Suprapubic skin (tissue), 4 donors: ENCODE results near the gene VPS36. TPM values are rescaled to one million over a fixed set of nuclear protein-coding genes. Genes with fewer than 3 reads are reported as not detected.
"Not testable (repeated sequence)": the region's sequence is repeated elsewhere in the genome, so short reads cannot be mapped to it uniquely, and the experiment has no call there.

ENCODE experiments used
- DNase-seq, 2 donors: peaks; one replicate each; pipeline ENCODE4 v3.0.0-alpha.2; 2019; ENCODE audit warnings: low spot score in 2 of 2
- H3K27ac ChIP-seq: fragments of 200-600 bp; sonication (generic); one replicate; pipeline ENCODE4 v1.5.1; 2019
- H3K27me3 ChIP-seq: fragments of 200-600 bp; sonication (generic); one replicate; pipeline ENCODE4 v1.5.1; 2019
- H3K36me3 ChIP-seq: fragments of 200-600 bp; sonication (generic); one replicate; pipeline ENCODE4 v1.5.1; 2019
- H3K4me1 ChIP-seq: fragments of 200-600 bp; sonication (generic); one replicate; pipeline ENCODE4 v1.5.1; 2019
- H3K4me3 ChIP-seq: fragments of 200-600 bp; sonication (generic); one replicate; pipeline ENCODE4 v1.5.1; 2019; ENCODE audit warnings: mild to moderate bottlenecking
- H3K9me3 ChIP-seq: fragments of 200-600 bp; sonication (generic); one replicate; pipeline ENCODE4 v1.5.1; 2019
- EP300 ChIP-seq: sonication (generic); formaldehyde crosslinking; IDR thresholded peaks from one replicate; pipeline ENCODE4 v1.6.1; 2017; ENCODE audit warnings: antibody characterized with exemption
- POLR2A ChIP-seq, 2 donors: fragments of 450-650 bp; IDR thresholded peaks; one replicate each; pipeline ENCODE4 v1.6.1; 2017; ENCODE audit warnings: antibody characterized with exemption in 2 of 2, mild to moderate bottlenecking in 2 of 2, moderate library complexity in 2 of 2
- POLR2AphosphoS5 ChIP-seq, 3 donors: sonication (generic); formaldehyde crosslinking; IDR thresholded peaks; one replicate each; pipeline ENCODE4 v1.6.1; 2017; ENCODE audit warnings: antibody characterized with exemption in 3 of 3
- WGBS: methylation state at CpG from one replicate; pipeline ENCODE4 v1.1.5; 2018; 5-methylcytosine and 5-hydroxymethylcytosine counted together
- total RNA-seq, 4 donors: library from RNA; depleted of rRNA; stranded (reverse); fragments of >200 nt; gene quantifications; one replicate each; pipeline ENCODE4 v1.1.0, GENCODE V29; 2016
- TF ChIP-seq, protein P1 (sequence below), 2 donors: fragments of 200-600 bp in 1 of 2; fragments of 450-650 bp in 1 of 2; sonication (generic) in 1 of 2; IDR thresholded peaks; one replicate each; pipeline ENCODE4 v1.5.1; 2016 to 2019; ENCODE audit warnings: antibody characterized with exemption in 2 of 2, mild to moderate bottlenecking in 1 of 2, moderate library complexity in 1 of 2

The VPS36 gene
- total RNA-seq, 4 donors from 2014 or later = 86.0 to 331 (median 95.2) TPM

DNA sequence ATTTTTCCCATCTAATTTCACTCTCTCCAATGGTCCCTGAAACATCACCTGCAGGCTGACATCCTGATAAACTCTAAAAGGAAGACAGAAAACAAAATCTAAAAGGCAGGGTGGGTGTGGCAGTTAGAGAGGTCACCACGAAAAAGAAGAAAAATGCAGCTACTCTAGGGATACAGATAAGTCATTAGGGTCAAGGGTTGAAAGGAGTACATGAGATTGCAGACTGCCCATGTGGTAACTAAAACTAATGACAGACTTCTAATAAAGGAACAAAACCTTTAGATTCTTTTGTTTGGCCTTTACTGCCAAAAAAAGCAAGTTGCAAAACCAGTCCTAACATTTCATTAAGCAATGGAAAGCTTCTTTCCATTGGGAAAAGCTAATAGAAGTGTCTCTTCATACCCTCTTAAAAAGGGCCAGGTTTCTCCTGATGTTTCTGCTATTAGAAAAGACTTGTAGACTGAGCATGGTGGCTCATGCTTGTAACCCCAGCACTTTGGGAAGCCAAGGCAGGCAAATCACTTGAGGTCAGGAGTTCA lies 75.5 kb downstream of the VPS36 start:
- TF ChIP-seq POLR2A (IDR thresholded peaks at IDR 0.05) (no peak), POLR2AphosphoS5 (IDR thresholded peaks at IDR 0.05) (no peak), EP300 (no peak)
- TF ChIP-seq, protein P1, sequence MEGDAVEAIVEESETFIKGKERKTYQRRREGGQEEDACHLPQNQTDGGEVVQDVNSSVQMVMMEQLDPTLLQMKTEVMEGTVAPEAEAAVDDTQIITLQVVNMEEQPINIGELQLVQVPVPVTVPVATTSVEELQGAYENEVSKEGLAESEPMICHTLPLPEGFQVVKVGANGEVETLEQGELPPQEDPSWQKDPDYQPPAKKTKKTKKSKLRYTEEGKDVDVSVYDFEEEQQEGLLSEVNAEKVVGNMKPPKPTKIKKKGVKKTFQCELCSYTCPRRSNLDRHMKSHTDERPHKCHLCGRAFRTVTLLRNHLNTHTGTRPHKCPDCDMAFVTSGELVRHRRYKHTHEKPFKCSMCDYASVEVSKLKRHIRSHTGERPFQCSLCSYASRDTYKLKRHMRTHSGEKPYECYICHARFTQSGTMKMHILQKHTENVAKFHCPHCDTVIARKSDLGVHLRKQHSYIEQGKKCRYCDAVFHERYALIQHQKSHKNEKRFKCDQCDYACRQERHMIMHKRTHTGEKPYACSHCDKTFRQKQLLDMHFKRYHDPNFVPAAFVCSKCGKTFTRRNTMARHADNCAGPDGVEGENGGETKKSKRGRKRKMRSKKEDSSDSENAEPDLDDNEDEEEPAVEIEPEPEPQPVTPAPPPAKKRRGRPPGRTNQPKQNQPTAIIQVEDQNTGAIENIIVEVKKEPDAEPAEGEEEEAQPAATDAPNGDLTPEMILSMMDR (IDR thresholded peaks at IDR 0.05) = no peak
- no peaks in the 10 kb centered on the region for H3K9me3 ChIP-seq
- no peaks in the 10 kb centered on the region for H3K4me1 ChIP-seq
- H3K4me3 ChIP-seq = no peak overlapping the region
- DNase-seq = no peak
- H3K36me3 ChIP-seq = peaks cover 10% of the 10 kb centered on the region
- no peak overlapping the region for H3K27ac ChIP-seq
- H3K27me3 ChIP-seq = no peaks in the 10 kb centered on the region
- 41% methylated on average over 1 of the region's 1 CpG for WGBS

DNA sequence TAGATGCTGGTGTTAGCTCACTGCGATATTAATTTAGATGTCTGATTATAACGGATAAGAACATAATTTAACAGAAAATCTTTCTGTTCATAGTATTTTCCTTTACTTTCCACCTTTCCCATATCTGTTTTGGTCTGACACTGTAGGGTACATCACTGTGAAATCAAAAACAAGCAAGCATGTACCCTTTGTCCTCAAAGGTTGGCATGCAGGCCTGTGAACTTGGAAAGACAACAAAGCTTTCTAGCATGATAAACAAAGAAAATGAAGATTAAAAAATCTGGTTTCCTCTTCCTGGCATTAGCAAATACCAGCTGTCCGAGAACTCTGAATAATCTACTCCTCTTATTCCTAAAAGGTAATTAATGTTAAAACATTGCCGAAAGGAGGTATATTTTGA lies 76.0 kb downstream of the VPS36 start:
- Histone ChIP-seq H3K4me3 (no peak overlapping the region), H3K27ac (no peak overlapping the region), H3K27me3 (no peaks in the 10 kb centered on the region), H3K4me1 (no peaks in the 10 kb centered on the region), H3K36me3 (peaks cover 10% of the 10 kb centered on the region), H3K9me3 (no peaks in the 10 kb centered on the region)
- no peak for TF ChIP-seq EP300
- TF ChIP-seq, protein P1 (IDR thresholded peaks at IDR 0.05) = no peak
- TF ChIP-seq POLR2A (IDR thresholded peaks at IDR 0.05) = no peak
- no peak for TF ChIP-seq POLR2AphosphoS5 (IDR thresholded peaks at IDR 0.05)
- DNase-seq = no peak
- WGBS = 85% methylated on average over 4 of the region's 4 CpGs

DNA sequence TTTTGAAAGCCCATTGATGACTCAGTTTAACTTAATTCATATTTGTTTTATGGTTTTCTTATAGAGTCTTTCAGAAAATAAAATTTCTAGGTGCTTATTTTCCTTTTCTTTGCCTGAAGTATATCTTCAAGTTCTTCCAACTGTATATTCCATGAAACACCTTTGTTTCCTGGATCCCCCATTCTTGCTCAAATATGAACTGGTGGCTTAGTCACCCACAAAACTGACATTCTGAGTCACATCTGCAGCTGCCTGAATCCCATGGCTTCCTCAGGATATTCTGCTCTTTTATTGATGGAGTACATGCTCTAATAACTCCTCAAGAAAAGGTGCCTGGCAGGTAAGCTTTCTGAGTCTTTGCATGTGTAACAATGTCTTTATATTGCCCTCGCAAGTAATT lies 77.2 kb downstream of the VPS36 start:
- not testable (repeated sequence) for H3K4me1 ChIP-seq, H3K36me3 ChIP-seq, DNase-seq, H3K27me3 ChIP-seq, H3K27ac ChIP-seq, H3K4me3 ChIP-seq, H3K9me3 ChIP-seq
- WGBS = 92% methylated on average over 1 of the region's 1 CpG

DNA sequence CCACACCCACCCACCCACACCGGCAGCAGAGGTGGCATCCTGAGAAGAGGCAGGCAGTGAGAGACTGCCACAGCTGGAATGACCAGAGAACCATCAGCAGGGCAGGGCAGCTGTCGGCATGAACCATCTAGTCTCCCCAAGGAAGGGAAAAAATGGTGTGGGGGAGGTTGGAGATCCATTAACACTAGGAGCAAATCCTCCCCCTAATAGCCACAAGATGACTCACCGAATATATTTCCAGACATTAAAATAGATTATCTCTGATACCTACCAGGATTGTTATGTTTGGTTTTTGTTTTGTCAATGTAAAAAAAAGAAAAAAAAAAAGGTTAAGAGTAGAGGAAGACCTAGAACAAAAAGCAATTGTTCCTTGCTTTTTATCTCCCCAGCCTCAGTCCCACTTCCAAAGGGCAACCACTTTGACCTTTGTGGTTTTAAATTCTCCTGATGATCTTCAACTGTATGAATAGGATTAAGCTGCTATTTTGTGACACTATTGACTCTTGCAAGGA lies 78.6 kb downstream of the VPS36 start:
- Histone ChIP-seq H3K4me3 (no peak overlapping the region), H3K27me3 (no peaks in the 10 kb centered on the region), H3K36me3 (no peaks in the 10 kb centered on the region), H3K27ac (no peak overlapping the region), H3K9me3 (no peaks in the 10 kb centered on the region), H3K4me1 (no peaks in the 10 kb centered on the region)
- TF ChIP-seq POLR2AphosphoS5 (IDR thresholded peaks at IDR 0.05) (no peak), POLR2A (IDR thresholded peaks at IDR 0.05) (no peak), EP300 (no peak)
- TF ChIP-seq, protein P1 (IDR thresholded peaks at IDR 0.05) = no peak
- DNase-seq = no peak
- 40% methylated on average over 3 of the region's 3 CpGs for WGBS

DNA sequence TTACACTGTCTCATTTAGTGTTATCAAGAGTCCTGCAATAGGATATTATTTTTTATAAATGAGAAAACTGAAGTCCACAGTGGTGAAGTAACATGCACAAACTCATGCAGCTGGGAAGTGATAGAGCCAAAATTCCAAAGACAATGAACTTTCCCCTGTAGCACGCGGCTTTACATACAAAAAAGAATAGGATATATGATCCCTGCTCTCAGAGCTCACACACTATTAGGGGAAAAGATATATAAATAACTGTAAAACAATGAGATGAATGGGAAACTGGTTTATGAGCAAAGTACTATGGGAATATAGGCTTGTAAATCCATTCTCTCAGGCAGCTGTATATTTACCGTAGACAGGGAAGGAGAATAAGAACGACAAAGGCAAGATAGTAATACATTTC lies 84.1 kb downstream of the VPS36 start:
- Histone ChIP-seq H3K27me3 (no peaks in the 10 kb centered on the region), H3K9me3 (no peaks in the 10 kb centered on the region), H3K4me3 (no peak overlapping the region), H3K27ac (no peak overlapping the region), H3K36me3 (no peaks in the 10 kb centered on the region), H3K4me1 (no peaks in the 10 kb centered on the region)
- TF ChIP-seq, protein P1 (IDR thresholded peaks at IDR 0.05) = no peak
- no peak for TF ChIP-seq POLR2A (IDR thresholded peaks at IDR 0.05)
- TF ChIP-seq POLR2AphosphoS5 (IDR thresholded peaks at IDR 0.05) = no peak
- no peak for TF ChIP-seq EP300
- WGBS = 92% methylated on average over 4 of the region's 4 CpGs
- no peak for DNase-seq

Other genes with a start within 250 kb of the VPS36 start
- 10 to 100 TPM in 2 of 4 donors, 1 to 10 TPM in 2; 4.9 to 17.1 (median 7.9) TPM for gene THSD1, start 44.5 kb downstream of the VPS36 start, total RNA-seq
- 10 to 100 TPM; 16.0 to 33.8 (median 24.5) TPM for gene CKAP2, start 4.8 kb upstream of the VPS36 start, total RNA-seq
- 1 to 10 TPM; 1.7 to 5.1 (median 2.6) TPM for gene HNRNPA1L2, start 191.8 kb upstream of the VPS36 start, total RNA-seq
- 10 to 100 TPM; 23.7 to 38.2 (median 28.8) TPM for gene SUGT1, start 202.2 kb upstream of the VPS36 start, total RNA-seq